Measurements from ENCODE around the gene HSD3B7. TPM values are rescaled to one million over a fixed set of nuclear protein-coding genes. Genes with fewer than 3 reads are reported as not detected.

The HSD3B7 gene
- total and polyA plus RNA-seq, 12 donors: 3.3 to 13.3 (median 5.7) TPM

DNA sequence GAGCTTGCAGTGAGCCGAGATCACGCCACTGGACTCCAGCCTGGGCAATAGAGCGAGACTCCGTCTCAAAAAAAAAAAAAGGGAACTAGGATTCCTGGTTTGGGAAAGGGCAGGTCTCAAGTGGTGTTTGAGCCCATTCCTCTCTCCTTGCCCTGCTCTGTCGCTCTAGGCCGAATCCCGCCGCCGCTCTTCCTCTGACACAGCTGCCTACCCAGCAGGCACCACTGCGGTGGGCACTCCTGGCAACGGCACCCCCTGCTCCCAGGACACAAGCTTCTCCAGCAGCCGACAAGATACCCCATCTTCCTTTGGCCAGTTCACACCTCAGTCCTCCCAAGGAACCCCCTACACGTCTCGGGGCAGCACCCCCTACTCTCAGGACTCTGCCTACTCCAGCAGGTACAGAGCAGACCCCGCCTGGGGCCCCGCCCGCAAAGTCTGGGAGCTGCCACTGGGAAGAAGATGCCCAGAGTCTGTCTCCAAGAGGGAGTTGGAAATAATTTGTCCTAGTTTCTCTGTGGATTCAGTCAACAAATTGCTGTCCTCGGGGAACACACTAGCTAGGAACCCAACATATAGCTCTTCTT is 21.0 kb upstream of the HSD3B7 start:
- ATAC-seq (no peak), DNase-seq (no peak)
- peaks cover under 1 to 5% (median 4%) of the 10 kb centered on the region in 9 donors for H3K4me1 ChIP-seq
- no peak overlapping the region for H3K4me3 ChIP-seq
- WGBS, 2 donors: 92 to 97% methylated on average over 18 of the region's 18 CpGs
- TF ChIP-seq CTCF (IDR thresholded peaks at IDR 0.05): no peak
- no peak overlapping the region for H3K27ac ChIP-seq
- peaks cover 0 to 100% (median 97%) of the 10 kb centered on the region in 9 donors for H3K36me3 ChIP-seq
- intact Hi-C loops (cut with DNase I): no loop called here
- no peaks in the 10 kb centered on the region for H3K27me3 ChIP-seq
- H3K9me3 ChIP-seq: no peaks in the 10 kb centered on the region

DNA sequence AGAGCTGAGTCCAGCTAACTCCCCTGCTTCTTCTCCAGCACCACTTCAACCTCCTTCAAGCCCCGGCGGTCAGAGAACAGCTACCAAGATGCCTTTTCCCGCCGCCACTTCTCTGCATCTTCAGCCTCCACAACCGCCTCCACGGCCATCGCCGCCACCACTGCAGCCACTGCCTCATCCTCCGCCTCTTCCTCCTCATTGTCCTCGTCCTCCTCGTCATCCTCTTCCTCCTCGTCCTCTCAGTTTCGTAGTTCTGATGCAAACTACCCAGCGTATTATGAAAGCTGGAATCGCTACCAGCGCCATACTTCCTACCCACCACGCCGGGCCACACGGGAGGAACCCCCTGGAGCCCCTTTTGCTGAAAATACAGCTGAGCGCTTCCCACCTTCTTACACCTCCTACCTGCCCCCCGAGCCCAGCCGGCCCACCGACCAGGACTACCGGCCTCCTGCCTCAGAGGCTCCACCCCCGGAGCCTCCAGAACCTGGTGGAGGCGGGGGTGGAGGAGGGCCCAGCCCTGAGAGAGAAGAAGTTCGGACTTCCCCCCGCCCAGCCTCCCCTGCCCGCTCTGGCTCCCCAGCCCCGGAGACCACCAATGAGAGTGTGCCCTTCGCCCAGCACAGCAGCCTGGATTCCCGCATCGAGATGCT is 20.3 kb upstream of the HSD3B7 start:
- no peak overlapping the region for H3K4me3 ChIP-seq
- no peaks in the 10 kb centered on the region for H3K27me3 ChIP-seq
- no peak for TF ChIP-seq CTCF (IDR thresholded peaks at IDR 0.05)
- DNase-seq (no peak), ATAC-seq (peak in 1 of 8 donors; percentile 23)
- no peaks in the 10 kb centered on the region for H3K9me3 ChIP-seq
- intact Hi-C loops (cut with DNase I): no loop called here
- peaks cover 0 to 100% (median 96%) of the 10 kb centered on the region in 9 donors for H3K36me3 ChIP-seq
- WGBS, 2 donors: 89 to 90% methylated on average over 33 of the region's 33 CpGs
- H3K4me1 ChIP-seq: no peaks in the 10 kb centered on the region
- H3K27ac ChIP-seq: no peak overlapping the region

- DNase-seq (no peak), ATAC-seq (peak in 2 of 8 donors; percentile 8 to 11)
- no peaks in the 10 kb centered on the region for H3K9me3 ChIP-seq
- WGBS, 2 donors: 88 to 90% methylated on average over 14 to 15 of the region's 15 CpGs
- H3K27me3 ChIP-seq: no peaks in the 10 kb centered on the region
- no peaks in the 10 kb centered on the region for H3K4me1 ChIP-seq
- peaks cover 0 to 100% (median 92%) of the 10 kb centered on the region in 9 donors for H3K36me3 ChIP-seq
- TF ChIP-seq CTCF (IDR thresholded peaks at IDR 0.05): no peak
- intact Hi-C loops (cut with DNase I): no loop called here
- H3K27ac ChIP-seq: no peak overlapping the region
- H3K4me3 ChIP-seq: no peak overlapping the region
These were observed 19.6 kb upstream of the HSD3B7 start for GRCh38 chr16:30965436-30965835.

GRCh38 chr16:30966033-30966619 is 18.9 kb upstream of the HSD3B7 start:
- H3K9me3 ChIP-seq: no peaks in the 10 kb centered on the region
- no peak for TF ChIP-seq CTCF (IDR thresholded peaks at IDR 0.05)
- intact Hi-C loops (cut with DNase I): no loop called here
- H3K27ac ChIP-seq: no peak overlapping the region
- H3K4me3 ChIP-seq: no peak overlapping the region
- WGBS, 2 donors: 93 to 94% methylated on average over 19 of the region's 19 CpGs
- peaks cover 0 to 100% (median 92%) of the 10 kb centered on the region in 9 donors for H3K36me3 ChIP-seq
- no peaks in the 10 kb centered on the region for H3K4me1 ChIP-seq
- peak in 1 of 8 donors; percentile 18 for ATAC-seq
- H3K27me3 ChIP-seq: no peaks in the 10 kb centered on the region
- no peak for DNase-seq

Measured in heart right ventricle (tissue), 16 donors.